Lung (tissue), 9 donors: ENCODE results near the gene GTF2H2C_2.
"Not testable (repeated sequence)": the region's sequence is repeated elsewhere in the genome, so short reads cannot be mapped to it uniquely, and the experiment has no call there.

Experiments used
- ATAC-seq: fragments of 200-7000 bp; cut with Tn5 transposase; one replicate; pipeline ENCODE4 v1.9.1; 2020; ENCODE audit warnings: moderate number of reproducible peaks; ENCODE audit not compliant: insufficient read depth, low FRiP score
- DNase-seq, 3 donors: peaks; one replicate each; pipeline ENCODE4 v3.0.0-alpha.2; 2013 to 2017
- H3K27ac ChIP-seq, 2 donors: one replicate each; pipeline ENCODE4 v1.5.1; 2013; ENCODE audit warnings: mild to moderate bottlenecking in 2 of 2, moderate library complexity in 2 of 2, control low read depth in 1 of 2, inconsistent platforms in 1 of 2, low read depth in 1 of 2, low read length in 1 of 2
- H3K27me3 ChIP-seq, 3 donors: one replicate each; pipeline ENCODE4 v1.5.1; 2013; ENCODE audit warnings: low read length in 2 of 3; ENCODE audit not compliant: control insufficient read depth in 3 of 3, insufficient read depth in 3 of 3
- H3K36me3 ChIP-seq, 4 donors: one replicate each; pipeline ENCODE4 v1.5.1; 2013; ENCODE audit warnings: low read length in 4 of 4, mild to moderate bottlenecking in 1 of 4, moderate library complexity in 1 of 4; ENCODE audit not compliant: control insufficient read depth in 4 of 4, insufficient read depth in 4 of 4
- H3K4me1 ChIP-seq, 5 donors: one replicate each; pipeline ENCODE4 v1.5.1; 2013; ENCODE audit warnings: low read length in 5 of 5, mild to moderate bottlenecking in 2 of 5, moderate library complexity in 1 of 5; ENCODE audit not compliant: control insufficient read depth in 5 of 5, insufficient read depth in 5 of 5
- H3K4me3 ChIP-seq: one replicate; pipeline ENCODE4 v1.5.1; 2013; ENCODE audit warnings: mild to moderate bottlenecking, control low read depth, moderate library complexity
- H3K9ac ChIP-seq, 2 donors: one replicate each; pipeline ENCODE4 v1.5.1; 2013; ENCODE audit warnings: low read length in 2 of 2, control low read depth in 1 of 2; ENCODE audit not compliant: insufficient read depth in 1 of 2
- H3K9me3 ChIP-seq, 4 donors: one replicate each; pipeline ENCODE4 v1.5.1; 2013; ENCODE audit warnings: low read length in 3 of 4, mild to moderate bottlenecking in 1 of 4, moderate library complexity in 1 of 4; ENCODE audit not compliant: control insufficient read depth in 4 of 4, insufficient read depth in 3 of 4
- WGBS, 2 donors: extraction: QIAGEN DNeasy Blood & Tissue Kit; methylation state at CpG; one replicate each; pipeline ENCODE4 v1.1.7; 2013; 5-methylcytosine and 5-hydroxymethylcytosine counted together
- donor health status: Bipolar disorder and iron deficiency.
- donor health status: healthy.
- donor health status: DM: yes; HTN: yes; CAD: no.

Gene GTF2H2C_2

GRCh38 chr5:70459188-70459587, 44.0 kb downstream of the GTF2H2C_2 start:
- not testable (repeated sequence) for H3K36me3 ChIP-seq, H3K27ac ChIP-seq, H3K9ac ChIP-seq, H3K9me3 ChIP-seq, H3K4me1 ChIP-seq, ATAC-seq, H3K27me3 ChIP-seq, H3K4me3 ChIP-seq
- 75 to 80% methylated on average over 6 to 8 of the region's 13 CpGs for WGBS, 2 donors
- DNase-seq = peak in 1 of 3 donors; percentile 2

- H3K4me3 ChIP-seq, H3K9ac ChIP-seq, H3K4me1 ChIP-seq, DNase-seq, H3K36me3 ChIP-seq, H3K27me3 ChIP-seq, H3K27ac ChIP-seq, ATAC-seq, H3K9me3 ChIP-seq: not testable (repeated sequence)
- no CpG with 5 or more reads among the region's 6 CpGs for WGBS, 2 donors
These were observed 46.8 kb downstream of the GTF2H2C_2 start for GRCh38 chr5:70461984-70462383.

GRCh38 chr5:70464019-70464637, 49.0 kb downstream of the GTF2H2C_2 start:
- not testable (repeated sequence) for ATAC-seq, H3K9ac ChIP-seq, H3K4me3 ChIP-seq, H3K4me1 ChIP-seq, H3K27ac ChIP-seq, H3K9me3 ChIP-seq, DNase-seq, H3K36me3 ChIP-seq, H3K27me3 ChIP-seq
- WGBS, 2 donors = no CpG with 5 or more reads among the region's 5 CpGs

GRCh38 chr5:70469926-70470509, 54.9 kb downstream of the GTF2H2C_2 start:
- H3K4me1 ChIP-seq, H3K4me3 ChIP-seq, ATAC-seq, H3K36me3 ChIP-seq, H3K27me3 ChIP-seq, H3K27ac ChIP-seq, H3K9ac ChIP-seq, DNase-seq, H3K9me3 ChIP-seq: not testable (repeated sequence)
- no CpG with 5 or more reads among the region's 7 CpGs for WGBS, 2 donors
